Measurements from ENCODE around the gene ZNF775.

ZNF775 gene

GRCh38 chr7:150429699-150430098 lies 50.6 kb downstream of the ZNF775 start:
- Histone ChIP-seq H3K4me3 (ENCODE audit: low read length) (no peak overlapping the region), H3K36me3 (ENCODE audit: control insufficient read depth, insufficient read depth, low read length, severe bottlenecking) (no peaks in the 10 kb centered on the region), H3K9me3 (ENCODE audit: control insufficient read depth, low read length) (no peaks in the 10 kb centered on the region), H3K4me1 (ENCODE audit: control insufficient read depth, insufficient read depth, low read length) (peaks cover 7% of the 10 kb centered on the region), H3K9ac (ENCODE audit: low read length) (no peak overlapping the region), H3K27me3 (replicated peaks; ENCODE audit: control insufficient read depth, insufficient read depth, low read length) (peaks cover 7% of the 10 kb centered on the region)
- no peak for DNase-seq (ENCODE audit: low read depth)

GRCh38 chr7:150430465-150431085 lies 51.4 kb downstream of the ZNF775 start:
- H3K4me1 ChIP-seq (ENCODE audit: control insufficient read depth, insufficient read depth, low read length) = peaks cover 7% of the 10 kb centered on the region
- peaks cover 8% of the 10 kb centered on the region for H3K27me3 ChIP-seq (replicated peaks; ENCODE audit: control insufficient read depth, insufficient read depth, low read length)
- no peak overlapping the region for H3K4me3 ChIP-seq (ENCODE audit: low read length)
- H3K36me3 ChIP-seq (ENCODE audit: control insufficient read depth, insufficient read depth, low read length, severe bottlenecking) = no peaks in the 10 kb centered on the region
- H3K9ac ChIP-seq (ENCODE audit: low read length) = no peak overlapping the region
- H3K9me3 ChIP-seq (ENCODE audit: control insufficient read depth, low read length) = peaks cover 4% of the 10 kb centered on the region
- peak; percentile 39 for DNase-seq (ENCODE audit: low read depth)

- no peak overlapping the region for H3K9ac ChIP-seq (ENCODE audit: low read length)
- no peaks in the 10 kb centered on the region for H3K36me3 ChIP-seq (ENCODE audit: control insufficient read depth, insufficient read depth, low read length, severe bottlenecking)
- H3K27me3 ChIP-seq (replicated peaks; ENCODE audit: control insufficient read depth, insufficient read depth, low read length) = peaks cover 10% of the 10 kb centered on the region
- H3K4me1 ChIP-seq (ENCODE audit: control insufficient read depth, insufficient read depth, low read length) = peaks cover 7% of the 10 kb centered on the region
- DNase-seq (ENCODE audit: low read depth) = no peak
- H3K4me3 ChIP-seq (ENCODE audit: low read length) = no peak overlapping the region
- H3K9me3 ChIP-seq (ENCODE audit: control insufficient read depth, low read length) = peaks cover 4% of the 10 kb centered on the region
Measured at GRCh38 chr7:150431839-150432658, 52.9 kb downstream of the ZNF775 start.

- Histone ChIP-seq H3K36me3 (ENCODE audit: control insufficient read depth, insufficient read depth, low read length, severe bottlenecking) (no peaks in the 10 kb centered on the region), H3K27me3 (replicated peaks; ENCODE audit: control insufficient read depth, insufficient read depth, low read length) (peaks cover 10% of the 10 kb centered on the region), H3K4me1 (ENCODE audit: control insufficient read depth, insufficient read depth, low read length) (peaks cover 7% of the 10 kb centered on the region), H3K9me3 (ENCODE audit: control insufficient read depth, low read length) (peaks cover 4% of the 10 kb centered on the region), H3K9ac (ENCODE audit: low read length) (no peak overlapping the region), H3K4me3 (ENCODE audit: low read length) (no peak overlapping the region)
- no peak for DNase-seq (ENCODE audit: low read depth)
Measured at GRCh38 chr7:150432915-150433892, 54.1 kb downstream of the ZNF775 start.

GRCh38 chr7:150434240-150434639 lies 55.1 kb downstream of the ZNF775 start:
- no peaks in the 10 kb centered on the region for H3K36me3 ChIP-seq (ENCODE audit: control insufficient read depth, insufficient read depth, low read length, severe bottlenecking)
- H3K9ac ChIP-seq (ENCODE audit: low read length) = no peak overlapping the region
- H3K9me3 ChIP-seq (ENCODE audit: control insufficient read depth, low read length) = peaks cover 6% of the 10 kb centered on the region
- H3K4me1 ChIP-seq (ENCODE audit: control insufficient read depth, insufficient read depth, low read length) = no peaks in the 10 kb centered on the region
- no peak overlapping the region for H3K4me3 ChIP-seq (ENCODE audit: low read length)
- no peak for DNase-seq (ENCODE audit: low read depth)
- H3K27me3 ChIP-seq (replicated peaks; ENCODE audit: control insufficient read depth, insufficient read depth, low read length) = peaks cover 10% of the 10 kb centered on the region

- DNase-seq (ENCODE audit: low read depth) = no peak
- Histone ChIP-seq H3K9me3 (ENCODE audit: control insufficient read depth, low read length) (peaks cover 12% of the 10 kb centered on the region), H3K9ac (ENCODE audit: low read length) (no peak overlapping the region), H3K4me1 (ENCODE audit: control insufficient read depth, insufficient read depth, low read length) (no peaks in the 10 kb centered on the region), H3K4me3 (ENCODE audit: low read length) (no peak overlapping the region), H3K27me3 (replicated peaks; ENCODE audit: control insufficient read depth, insufficient read depth, low read length) (peaks cover 10% of the 10 kb centered on the region), H3K36me3 (ENCODE audit: control insufficient read depth, insufficient read depth, low read length, severe bottlenecking) (no peaks in the 10 kb centered on the region)
Measured at GRCh38 chr7:150435047-150435389, 55.9 kb downstream of the ZNF775 start.

- peaks cover 10% of the 10 kb centered on the region for H3K27me3 ChIP-seq (replicated peaks; ENCODE audit: control insufficient read depth, insufficient read depth, low read length)
- H3K9ac ChIP-seq (ENCODE audit: low read length) = no peak overlapping the region
- H3K36me3 ChIP-seq (ENCODE audit: control insufficient read depth, insufficient read depth, low read length, severe bottlenecking) = no peaks in the 10 kb centered on the region
- H3K9me3 ChIP-seq (ENCODE audit: control insufficient read depth, low read length) = peaks cover 13% of the 10 kb centered on the region
- DNase-seq (ENCODE audit: low read depth) = no peak
- no peaks in the 10 kb centered on the region for H3K4me1 ChIP-seq (ENCODE audit: control insufficient read depth, insufficient read depth, low read length)
- H3K4me3 ChIP-seq (ENCODE audit: low read length) = no peak overlapping the region
Measured at GRCh38 chr7:150435390-150436073, 56.4 kb downstream of the ZNF775 start.

GRCh38 chr7:150439967-150440366 lies 60.8 kb downstream of the ZNF775 start:
- Histone ChIP-seq H3K36me3 (ENCODE audit: control insufficient read depth, insufficient read depth, low read length, severe bottlenecking) (no peaks in the 10 kb centered on the region), H3K4me1 (ENCODE audit: control insufficient read depth, insufficient read depth, low read length) (no peaks in the 10 kb centered on the region), H3K4me3 (ENCODE audit: low read length) (no peak overlapping the region), H3K9me3 (ENCODE audit: control insufficient read depth, low read length) (peaks cover 25% of the 10 kb centered on the region), H3K9ac (ENCODE audit: low read length) (no peak overlapping the region), H3K27me3 (replicated peaks; ENCODE audit: control insufficient read depth, insufficient read depth, low read length) (peaks cover 8% of the 10 kb centered on the region)
- no peak for DNase-seq (ENCODE audit: low read depth)

- Histone ChIP-seq H3K4me1 (ENCODE audit: control insufficient read depth, insufficient read depth, low read length) (peaks cover 5% of the 10 kb centered on the region), H3K9me3 (ENCODE audit: control insufficient read depth, low read length) (peaks cover 21% of the 10 kb centered on the region), H3K36me3 (ENCODE audit: control insufficient read depth, insufficient read depth, low read length, severe bottlenecking) (no peaks in the 10 kb centered on the region), H3K4me3 (ENCODE audit: low read length) (no peak overlapping the region), H3K27me3 (replicated peaks; ENCODE audit: control insufficient read depth, insufficient read depth, low read length) (peaks cover 5% of the 10 kb centered on the region), H3K9ac (ENCODE audit: low read length) (no peak overlapping the region)
- no peak for DNase-seq (ENCODE audit: low read depth)
Measured at GRCh38 chr7:150441524-150441923, 62.4 kb downstream of the ZNF775 start.

- peaks cover 8% of the 10 kb centered on the region for H3K4me1 ChIP-seq (ENCODE audit: control insufficient read depth, insufficient read depth, low read length)
- no peaks in the 10 kb centered on the region for H3K36me3 ChIP-seq (ENCODE audit: control insufficient read depth, insufficient read depth, low read length, severe bottlenecking)
- H3K27me3 ChIP-seq (replicated peaks; ENCODE audit: control insufficient read depth, insufficient read depth, low read length) = peaks cover 5% of the 10 kb centered on the region
- peaks cover 21% of the 10 kb centered on the region for H3K9me3 ChIP-seq (ENCODE audit: control insufficient read depth, low read length)
- H3K4me3 ChIP-seq (ENCODE audit: low read length) = no peak overlapping the region
- DNase-seq (ENCODE audit: low read depth) = no peak
- no peak overlapping the region for H3K9ac ChIP-seq (ENCODE audit: low read length)
Measured at GRCh38 chr7:150442811-150443210, 63.7 kb downstream of the ZNF775 start.

All from adipocyte (in vitro differentiated cells).